HG02840 (cell line): ENCODE results near the gene PIK3R6.
A peak's percentile ranks its signal among the peaks of the same experiment; 100 is the strongest.

Experiments used
- ATAC-seq: cut with Tn5 transposase; IDR thresholded peaks from one replicate; pipeline ENCODE4 v1.9.1; 2021; ENCODE audit warnings: mild to moderate bottlenecking, moderate library complexity, moderate number of reproducible peaks; ENCODE audit not compliant: unreplicated experiment, low FRiP score

The PIK3R6 gene, protein sequence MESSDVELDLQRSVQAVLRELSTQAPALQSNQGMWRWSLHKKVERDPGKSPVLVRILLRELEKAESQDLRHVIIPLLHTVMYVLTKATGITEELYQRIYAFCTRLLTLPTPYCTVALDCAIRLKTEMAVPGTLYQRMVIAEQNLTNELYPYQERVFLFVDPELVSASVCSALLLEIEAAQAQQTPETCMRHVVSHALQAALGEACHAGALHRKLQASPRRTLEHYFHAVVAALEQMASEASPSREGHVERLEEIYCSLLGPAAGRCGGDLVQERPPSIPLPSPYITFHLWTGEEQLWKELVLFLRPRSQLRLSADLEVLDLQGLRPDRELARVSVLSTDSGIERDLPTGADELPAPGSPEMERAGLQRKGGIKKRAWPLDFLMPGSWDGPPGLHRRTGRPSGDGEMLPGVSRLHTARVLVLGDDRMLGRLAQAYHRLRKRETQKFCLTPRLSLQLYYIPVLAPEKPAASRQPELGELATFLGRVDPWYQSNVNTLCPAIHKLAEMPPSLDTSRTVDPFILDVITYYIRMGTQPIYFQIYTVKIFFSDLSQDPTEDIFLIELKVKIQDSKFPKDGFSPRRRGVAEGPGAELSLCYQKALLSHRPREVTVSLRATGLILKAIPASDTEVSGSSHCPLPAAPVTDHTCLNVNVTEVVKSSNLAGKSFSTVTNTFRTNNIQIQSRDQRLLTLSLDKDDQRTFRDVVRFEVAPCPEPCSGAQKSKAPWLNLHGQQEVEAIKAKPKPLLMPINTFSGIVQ

DNA sequence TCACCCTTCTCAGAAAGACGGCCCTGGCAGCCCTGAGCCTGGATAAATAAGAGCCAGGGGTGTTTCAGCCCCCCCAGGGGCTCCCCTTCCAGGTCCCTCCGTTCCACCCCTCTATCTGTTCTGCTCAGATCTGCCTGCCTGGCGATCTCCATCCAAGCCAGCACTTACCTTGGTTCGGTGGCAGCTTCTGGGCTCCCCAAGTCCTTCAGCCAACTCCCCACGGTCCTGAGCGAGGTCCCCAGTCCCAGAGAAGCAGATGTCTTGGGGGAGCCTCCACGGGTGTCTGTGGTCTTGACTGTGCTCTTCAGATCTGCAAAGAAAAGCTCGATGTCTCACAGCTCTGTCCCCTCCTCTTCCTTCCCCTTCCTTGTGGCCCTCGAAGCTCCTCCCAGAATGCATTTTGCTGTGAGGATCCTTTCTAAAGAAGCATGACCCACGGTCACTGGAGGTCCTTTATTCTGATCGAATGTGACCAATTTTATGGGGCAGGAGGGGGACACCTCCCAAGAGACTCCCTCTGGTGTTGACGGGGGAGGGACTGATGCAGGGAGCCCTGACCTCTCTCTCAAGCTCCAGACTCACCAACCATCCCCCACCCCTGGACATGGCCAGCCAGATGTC is at the start of gene PIK3R6:
PIK3R6 (minus strand) TSS at position 314 of the 621 bp plus-strand sequence. CDS start 17,880 bp downstream, outside the sequence.
- no peak for ATAC-seq

GRCh38 chr17:8916466-8916865 is 49.0 kb upstream of the PIK3R6 start:
- no peak for ATAC-seq

- ATAC-seq = no peak
Observed at GRCh38 chr17:8914554-8914953, 47.1 kb upstream of the PIK3R6 start.

GRCh38 chr17:8913879-8914278 is 46.4 kb upstream of the PIK3R6 start:
- ATAC-seq = no peak

DNA sequence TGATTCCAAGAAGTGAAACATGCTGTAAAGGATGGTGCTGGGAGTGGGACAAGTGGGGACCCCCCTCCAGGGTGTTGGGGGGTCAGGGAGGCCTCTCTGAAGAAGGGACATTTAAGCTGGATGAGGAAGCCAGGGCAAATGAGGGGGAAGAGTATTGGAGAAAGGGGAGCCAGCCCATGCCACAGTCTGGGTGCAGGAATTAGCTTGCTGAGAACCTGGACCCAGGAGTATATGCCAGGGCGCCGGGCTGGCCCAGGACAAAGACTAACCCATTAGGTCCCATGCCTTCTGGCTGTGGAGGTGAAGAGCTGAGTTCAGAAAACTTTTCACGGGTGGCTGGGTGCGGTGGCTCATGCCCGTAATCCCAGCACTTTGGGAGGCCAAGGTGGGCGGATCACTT is 45.6 kb upstream of the PIK3R6 start:
- no peak for ATAC-seq

DNA sequence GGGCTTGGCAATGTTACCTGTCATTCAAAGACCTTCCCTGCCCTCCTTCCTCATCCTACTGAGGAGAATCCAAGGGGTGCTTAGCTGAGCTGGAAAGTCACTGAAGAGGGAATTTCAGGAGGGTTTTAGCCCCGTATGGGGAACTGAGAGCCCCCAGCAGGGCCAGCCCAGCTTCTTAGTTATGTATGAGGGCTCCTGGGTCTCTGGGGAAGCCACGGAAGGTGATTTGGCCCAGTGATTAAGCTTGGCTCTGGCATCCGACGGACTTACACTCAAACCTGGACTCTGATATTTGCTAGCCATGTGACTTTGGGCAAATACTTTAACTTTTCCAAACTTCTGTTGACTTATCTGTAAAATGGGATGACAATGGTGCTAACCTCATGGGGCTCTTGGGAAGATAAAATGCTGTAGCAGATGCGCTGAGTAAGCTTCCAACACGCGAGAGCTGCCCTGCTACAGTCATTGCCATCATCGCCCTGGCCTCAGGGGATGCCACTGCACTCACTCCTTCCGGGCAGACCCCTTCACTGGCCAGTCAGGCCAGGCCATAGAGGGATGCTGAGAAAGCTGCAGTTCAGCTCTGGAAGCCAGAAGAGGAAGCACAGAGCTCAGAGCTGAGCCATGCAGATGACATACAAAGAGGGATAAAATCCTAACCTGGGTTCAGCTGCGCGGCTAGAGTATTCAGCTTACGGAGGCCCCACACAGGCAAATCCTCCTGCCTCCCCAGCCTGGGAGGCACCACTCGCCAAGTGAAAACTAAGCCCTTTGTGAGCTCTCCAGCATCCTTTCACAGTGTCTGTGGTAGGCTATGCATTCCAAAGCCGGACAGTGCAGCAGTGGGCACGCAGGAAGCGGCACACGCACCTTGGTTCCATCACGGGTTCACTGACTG is 44.9 kb upstream of the PIK3R6 start:
- no peak for ATAC-seq

- ATAC-seq = no peak
Observed at GRCh38 chr17:8910969-8911604, 43.6 kb upstream of the PIK3R6 start.

DNA sequence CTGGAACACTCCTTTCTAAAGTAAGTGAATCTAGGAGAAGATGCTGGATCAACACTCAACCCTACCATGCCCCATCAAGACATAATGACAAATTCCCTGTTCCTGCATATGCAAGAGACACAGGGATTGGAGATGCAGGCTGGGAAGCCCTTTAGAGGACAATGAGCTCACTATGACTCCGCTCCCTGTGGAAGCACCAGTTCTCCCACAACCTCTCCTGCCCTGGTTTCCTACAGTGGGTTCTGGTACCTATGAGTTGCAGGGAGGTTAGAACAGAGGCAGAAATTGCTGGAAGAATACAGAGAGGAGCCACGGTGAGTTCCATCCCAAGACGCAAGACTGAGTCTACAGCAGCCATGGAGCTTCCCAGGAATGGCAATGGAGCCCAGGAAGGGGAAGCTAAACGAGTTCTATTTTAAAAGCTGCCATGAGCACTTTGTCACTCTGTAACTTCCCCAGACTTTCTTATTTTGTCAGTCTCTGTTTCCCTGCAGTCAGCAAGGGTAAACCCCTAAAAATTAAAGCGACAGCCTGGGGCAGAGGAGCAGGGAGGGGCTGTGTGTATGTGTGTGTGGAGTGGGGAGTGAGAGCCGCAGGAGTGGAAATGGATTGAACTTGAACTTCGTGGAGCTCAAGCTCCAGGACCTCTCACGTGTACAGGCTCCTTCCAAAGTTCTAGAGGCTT is 42.3 kb upstream of the PIK3R6 start:
- ATAC-seq = no peak

DNA sequence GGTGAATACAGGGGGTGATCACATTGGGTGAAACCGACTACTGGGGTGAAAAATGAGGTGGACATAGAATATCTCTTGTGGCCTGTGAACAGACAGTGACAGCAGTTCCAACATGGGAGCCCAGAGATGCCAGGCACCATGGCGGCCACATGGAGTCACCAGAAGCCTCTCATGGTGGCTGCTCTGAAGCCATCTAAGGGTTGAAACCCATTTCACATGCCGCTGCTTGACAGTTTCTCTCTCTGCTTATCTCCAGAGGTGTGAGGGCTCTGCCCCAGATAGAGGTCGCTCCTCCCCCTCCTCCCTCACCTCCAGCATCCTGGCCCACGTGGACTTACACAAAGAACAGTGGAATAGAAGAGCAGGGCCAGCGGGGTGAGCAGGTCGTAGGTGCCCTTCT is 37.9 kb upstream of the PIK3R6 start:
- no peak for ATAC-seq

DNA sequence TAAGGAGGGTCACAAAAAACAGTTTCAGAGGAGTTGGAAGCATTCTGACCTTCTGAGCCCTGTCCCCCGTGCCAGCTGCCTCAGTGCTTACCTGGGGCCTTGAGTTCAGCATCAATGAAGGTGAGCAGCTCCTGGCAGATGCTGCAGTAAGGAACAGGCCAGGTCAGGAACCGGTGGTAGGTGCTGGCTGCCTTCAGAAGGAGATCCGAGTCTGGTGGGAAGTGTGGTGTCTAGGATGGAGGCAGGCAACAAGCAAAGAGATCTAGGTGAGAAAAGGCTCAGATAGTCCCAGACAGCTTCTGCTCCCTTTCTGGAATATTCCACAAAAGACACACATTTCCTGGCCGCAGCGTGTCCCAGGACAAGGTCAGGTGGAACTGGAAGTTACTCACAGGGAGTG is 37.2 kb upstream of the PIK3R6 start:
- ATAC-seq = no peak

- ATAC-seq = no peak
Observed at GRCh38 chr17:8904201-8904600, 36.7 kb upstream of the PIK3R6 start.

DNA sequence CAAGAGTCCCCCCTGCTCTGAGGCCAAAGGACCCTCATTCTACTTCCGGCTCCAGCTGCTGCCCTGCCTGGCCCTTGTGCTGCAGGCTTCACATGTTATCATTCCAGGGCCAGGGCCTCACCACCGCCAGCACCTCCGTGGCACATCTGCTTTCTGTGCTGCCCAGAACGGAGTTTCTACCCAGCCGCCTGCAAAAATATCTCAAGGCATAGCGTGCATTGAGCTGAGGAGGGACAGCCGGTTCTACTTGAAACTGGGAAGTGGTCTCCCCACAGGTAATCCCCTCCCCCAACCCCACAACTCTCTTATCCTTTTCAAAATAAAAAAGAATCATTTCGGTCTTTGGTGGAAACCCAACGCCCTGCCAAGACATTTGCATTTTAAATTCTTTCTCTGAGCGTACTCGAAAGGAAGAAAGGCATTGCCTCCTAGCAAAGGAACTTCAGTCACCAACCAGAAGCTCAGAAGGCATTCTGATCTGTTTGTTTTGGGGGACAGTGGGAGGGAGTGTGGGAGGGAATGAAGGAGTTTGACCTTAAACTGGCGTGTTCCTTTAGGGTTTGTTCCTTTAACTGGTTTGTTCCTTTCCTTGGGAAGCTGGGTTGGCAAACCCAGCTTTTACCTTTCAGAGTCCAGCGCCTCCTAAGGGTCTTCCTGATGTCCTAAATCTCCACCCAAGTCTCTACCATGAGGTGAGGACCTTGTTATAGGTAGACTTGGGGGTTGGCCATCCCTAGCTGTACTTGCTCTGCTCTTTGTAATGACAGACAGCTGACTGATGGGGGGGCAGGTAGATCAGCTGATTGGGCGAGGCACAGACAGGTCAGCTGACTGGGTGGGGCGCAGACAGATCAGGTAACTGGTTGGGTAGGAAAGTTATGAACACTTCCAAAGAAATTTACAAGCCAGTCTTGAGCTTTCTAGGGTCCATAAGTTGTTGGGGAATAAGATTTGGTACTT is 33.4 kb upstream of the PIK3R6 start:
- peak; percentile 53 for ATAC-seq

DNA sequence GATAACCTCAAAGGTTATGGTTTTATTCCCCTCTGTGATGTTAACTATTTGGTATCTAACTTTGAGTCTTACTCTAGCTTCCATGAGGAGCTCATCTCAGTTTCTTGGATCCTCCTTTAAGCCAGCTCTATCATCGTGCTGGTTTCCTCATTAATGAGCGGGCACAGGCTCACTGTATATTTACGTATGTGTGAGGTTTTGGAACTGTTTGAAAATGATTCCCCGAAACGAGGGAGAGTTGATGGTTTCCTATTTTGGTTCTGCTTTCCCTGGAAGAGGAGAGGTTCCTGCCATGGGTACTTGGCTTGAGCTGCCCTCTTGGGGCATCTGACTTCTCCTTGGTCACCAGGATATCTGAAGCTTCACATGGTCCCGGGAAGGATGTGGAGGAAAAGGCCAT is 32.7 kb upstream of the PIK3R6 start:
- no peak for ATAC-seq

DNA sequence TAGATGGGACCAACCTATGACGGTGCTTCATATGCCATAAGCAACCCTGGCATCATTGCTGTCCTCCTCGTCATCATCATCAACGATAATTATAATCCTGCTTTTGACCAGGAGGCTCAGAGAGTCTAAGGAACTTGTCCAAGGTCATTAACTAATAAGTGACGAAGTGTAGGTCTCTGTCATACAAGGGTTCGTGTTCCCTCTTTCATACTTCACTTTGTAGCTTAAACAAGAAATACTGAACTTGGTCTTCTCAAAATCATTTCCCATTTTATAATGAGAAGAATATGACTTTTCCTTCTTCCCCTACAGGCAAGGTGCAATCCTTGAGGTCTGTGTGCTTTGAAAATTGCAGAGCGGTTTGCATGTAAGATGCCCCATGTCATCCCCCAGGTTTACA is 31.2 kb upstream of the PIK3R6 start:
- ATAC-seq = no peak

- ATAC-seq = no peak
Observed at GRCh38 chr17:8898126-8898525, 30.7 kb upstream of the PIK3R6 start.

- no peak for ATAC-seq
Observed at GRCh38 chr17:8896641-8897635, 29.5 kb upstream of the PIK3R6 start.

DNA sequence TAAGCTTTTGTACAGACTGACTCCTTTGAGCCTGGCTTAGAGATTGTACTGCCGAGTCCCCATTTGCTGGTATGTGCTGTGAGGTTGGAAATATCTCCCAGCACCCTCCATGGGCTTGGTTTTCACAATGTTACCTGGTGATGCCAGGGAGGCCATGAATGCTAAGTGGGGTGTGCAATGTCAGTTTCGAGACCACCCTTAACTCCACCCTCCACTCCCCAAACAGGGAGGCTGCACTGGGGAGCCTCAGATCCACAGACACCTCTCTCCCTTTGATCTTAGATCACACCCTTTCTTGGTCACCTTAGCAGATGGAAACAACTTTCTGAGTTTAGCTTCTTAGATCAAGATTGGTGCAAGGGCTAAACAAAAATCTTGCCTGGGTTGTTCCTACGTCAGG is 28.6 kb upstream of the PIK3R6 start:
- ATAC-seq = no peak
